AG04450 (cell line): Measurements from ENCODE around the gene MAN1B1. TPM values are rescaled to one million over a fixed set of nuclear protein-coding genes. Genes with fewer than 3 reads are reported as not detected.

Experiments used
- CTCF ChIA-PET: fragments of 300-600, 350-600 bp; formaldehyde crosslinking; extraction: SDS; loops from one replicate; lab custom pipeline; 2022; ENCODE audit warnings: antibody characterized with exemption, inconsistent platforms; lab: Charles Lee
- POLR2A ChIA-PET: fragments of 350-600 bp; formaldehyde crosslinking; extraction: SDS; loops from one replicate; lab custom pipeline; 2021; ENCODE audit warnings: antibody characterized with exemption, inconsistent platforms; lab: Yijun Ruan, JAX
- DNase-seq: peaks from one replicate; pipeline ENCODE4 v3.0.0-alpha.2; 2011; ENCODE audit warnings: low read depth, low spot score
- H3K27ac ChIP-seq: one replicate; pipeline ENCODE4 v1.5.1; 2012; ENCODE audit warnings: low read depth, low read length, control low read depth
- H3K27me3 ChIP-seq: one replicate; pipeline ENCODE4 v1.6.0; 2012; ENCODE audit warnings: low read length; ENCODE audit not compliant: control insufficient read depth, insufficient read depth
- H3K4me3 ChIP-seq: 2 replicates; pipeline ENCODE4 v1.5.1; 2011; ENCODE audit warnings: mild to moderate bottlenecking, low read depth, low read length, control low read depth
- H3K9me3 ChIP-seq: 2 replicates; pipeline ENCODE4 v1.5.1; 2012; ENCODE audit warnings: low read length; ENCODE audit not compliant: control insufficient read depth, insufficient read depth
- CTCF ChIP-seq: IDR thresholded peaks from 2 replicates; pipeline ENCODE4 v1.5.1; 2011; ENCODE audit warnings: low read depth, low read length, control low read depth, inconsistent platforms
- polyA plus RNA-seq: library from polyadenylated mRNA; depleted of rRNA; stranded (reverse); fragments of >200 nt; gene quantifications from 2 replicates; pipeline ENCODE4 v1.2.3, GENCODE V29; 2011; rRNA removed
- small RNA-seq: library from RNA; depleted of rRNA; stranded (forward); fragments of <200 nt; gene quantifications from one replicate; pipeline ENCODE3, GENCODE V24; 2012; ENCODE audit warnings: low read depth; ENCODE audit not compliant: insufficient read length

The MAN1B1 gene
- polyA plus RNA-seq, 1 experiment = 40.8 TPM

- no peak for DNase-seq
- ChIA-PET CTCF (no interaction called here), POLR2A (no interaction called here)
- Histone ChIP-seq H3K9me3 (peaks cover 14% of the 10 kb centered on the region; the same call in 1 of the 2 replicates), H3K27me3 (peaks cover 19% of the 10 kb centered on the region), H3K27ac (no peak overlapping the region), H3K4me3 (no peak overlapping the region)
- TF ChIP-seq CTCF = no peak
Observed at GRCh38 chr9:137152844-137153405, 66.1 kb downstream of the MAN1B1 start.

DNA sequence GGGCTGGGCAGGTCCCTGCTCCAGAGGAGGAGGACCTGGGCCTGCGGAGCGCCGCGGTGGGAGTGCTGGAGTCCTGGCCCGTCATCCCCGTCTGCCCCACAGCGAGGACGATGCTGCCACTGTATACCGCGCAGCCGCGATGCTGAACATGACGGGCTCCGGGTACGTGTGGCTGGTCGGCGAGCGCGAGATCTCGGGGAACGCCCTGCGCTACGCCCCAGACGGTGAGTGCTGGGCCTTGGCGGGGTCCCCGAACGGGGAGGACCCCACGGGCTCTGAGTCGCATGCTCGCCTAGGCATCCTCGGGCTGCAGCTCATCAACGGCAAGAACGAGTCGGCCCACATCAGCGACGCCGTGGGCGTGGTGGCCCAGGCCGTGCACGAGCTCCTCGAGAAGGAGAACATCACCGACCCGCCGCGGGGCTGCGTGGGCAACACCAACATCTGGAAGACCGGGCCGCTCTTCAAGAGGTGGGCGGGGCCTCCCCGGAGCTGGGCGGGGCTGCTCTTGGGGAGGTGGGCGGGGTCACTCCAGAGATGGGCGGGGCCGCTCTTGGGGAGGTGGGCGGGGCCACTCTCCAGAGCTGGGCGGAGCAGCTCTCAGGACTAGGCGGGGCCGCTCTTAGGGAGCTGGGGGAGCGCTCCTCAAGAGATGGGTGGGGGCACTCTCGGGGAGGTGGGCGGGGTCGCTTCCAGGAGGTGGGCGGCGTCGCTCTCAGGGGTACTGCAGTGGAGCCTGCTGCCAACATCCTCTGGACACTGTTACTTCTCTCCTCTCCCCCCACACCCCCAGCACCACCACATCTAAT is 70.0 kb downstream of the MAN1B1 start:
- POLR2A ChIA-PET = interaction anchor here (0.7 to 1.6 kb wide), 5 partner anchors 18 to 320 kb away, joined by 3 to 9 read pairs (median 5); partner anchors contain the start of genes ANAPC2, SSNA1 and TUBB4B
- no peak for DNase-seq
- Histone ChIP-seq H3K27me3 (peaks cover 27% of the 10 kb centered on the region), H3K9me3 (peaks cover 3% of the 10 kb centered on the region; the same call in 1 of the 2 replicates), H3K4me3 (peak overlapping the region; percentile 48), H3K27ac (no peak overlapping the region)
- TF ChIP-seq CTCF = no peak
- CTCF ChIA-PET = interaction anchor here (0.6 to 0.7 kb wide), 2 partner anchors 72 to 665 kb away, joined by 3 read pairs; no protein-coding TSS in a partner anchor

DNA sequence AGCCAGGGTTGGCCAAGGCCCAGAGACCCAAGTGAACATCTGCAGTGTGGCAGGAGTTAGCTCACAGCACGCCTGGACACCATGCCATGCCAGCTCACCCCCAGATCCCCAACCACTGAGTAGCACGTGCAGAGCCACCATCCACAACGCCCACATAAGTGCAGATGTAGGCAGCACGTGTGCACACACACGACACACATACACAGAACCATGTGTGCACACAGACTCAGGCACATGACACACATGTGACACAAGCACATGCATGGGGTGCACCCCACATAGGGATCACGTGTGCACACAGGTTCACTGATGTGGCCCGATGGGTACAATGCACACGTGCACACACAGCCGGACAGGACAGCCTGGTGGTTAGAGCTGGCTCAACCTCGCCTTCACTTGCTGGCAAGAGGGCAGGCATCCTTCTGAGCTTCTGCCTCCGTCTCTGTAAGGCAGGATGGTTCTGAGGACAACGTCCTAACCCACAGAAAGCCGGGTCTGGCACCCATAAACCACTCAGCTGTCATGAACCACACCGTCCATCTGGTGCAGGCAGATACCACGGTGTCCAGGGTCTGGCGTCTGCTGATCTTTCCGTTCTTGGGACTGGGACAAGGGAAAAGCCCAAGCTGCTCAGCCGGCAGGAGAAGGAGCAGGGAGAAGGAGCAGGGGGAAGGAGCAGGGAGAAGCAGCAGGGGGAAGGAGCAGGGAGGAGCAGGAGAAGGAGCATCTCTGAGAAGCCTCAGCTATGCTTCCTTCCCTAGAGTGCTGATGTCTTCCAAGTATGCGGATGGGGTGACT is 71.0 kb downstream of the MAN1B1 start:
- peaks cover 33% of the 10 kb centered on the region for H3K27me3 ChIP-seq
- ChIA-PET CTCF (no interaction called here), POLR2A (interaction anchor here (1.2 to 1.6 kb wide), 3 partner anchors 17 to 83 kb away, joined by 5 to 9 read pairs (median 7); partner anchors contain the start of genes ANAPC2, SSNA1 and TUBB4B)
- H3K27ac ChIP-seq = no peak overlapping the region
- no peak for DNase-seq
- H3K9me3 ChIP-seq = no peaks in the 10 kb centered on the region; the same call in 1 of the 2 replicates
- TF ChIP-seq CTCF = no peak
- no peak overlapping the region for H3K4me3 ChIP-seq

- no peak overlapping the region for H3K27ac ChIP-seq
- no peak for TF ChIP-seq CTCF
- DNase-seq = no peak
- H3K9me3 ChIP-seq = no peaks in the 10 kb centered on the region; the same call in 1 of the 2 replicates
- peaks cover 37% of the 10 kb centered on the region for H3K27me3 ChIP-seq
- CTCF ChIA-PET = no interaction called here
- no peak overlapping the region for H3K4me3 ChIP-seq
- POLR2A ChIA-PET = no interaction called here
Observed at GRCh38 chr9:137158625-137159024, 71.8 kb downstream of the MAN1B1 start.

Small RNAs within 50 kb of the gene (small RNA-seq; reads per million reads assigned to genes)
- not detected for gene RF00153

Other genes with a start within 250 kb of the MAN1B1 start
- 0.26 and 0.42 TPM in 2 replicates for gene AJM1, start 244.5 kb upstream of the MAN1B1 start, polyA plus RNA-seq
- 91.6 and 116 TPM in 2 replicates for gene PHPT1, start 237.6 kb upstream of the MAN1B1 start, polyA plus RNA-seq
- 0.63 and 0.86 TPM in 2 replicates for gene MAMDC4, start 234.6 kb upstream of the MAN1B1 start, polyA plus RNA-seq
- 445 and 453 TPM in 2 replicates for gene EDF1, start 220.7 kb upstream of the MAN1B1 start, polyA plus RNA-seq
- gene TRAF2, start 200.5 kb upstream of the MAN1B1 start, polyA plus RNA-seq = 6.1 and 6.9 TPM in 2 replicates
- 31.2 and 46.4 TPM in 2 replicates for gene FBXW5, start 142.2 kb upstream of the MAN1B1 start, polyA plus RNA-seq
- 0.41 TPM in 1 of 2 replicates, not detected in the other for gene C8G, start 141.7 kb upstream of the MAN1B1 start, polyA plus RNA-seq
- gene LCN12, start 134.7 kb upstream of the MAN1B1 start, polyA plus RNA-seq = not detected in 2 replicates
- 7.8 and 9.6 TPM in 2 replicates for gene PTGDS, start 109.5 kb upstream of the MAN1B1 start, polyA plus RNA-seq
- gene LCNL1, start 104.0 kb upstream of the MAN1B1 start, polyA plus RNA-seq = 1.5 TPM in 2 replicates
- 6.0 and 6.7 TPM in 2 replicates for gene PAXX, start 94.6 kb upstream of the MAN1B1 start, polyA plus RNA-seq
- 0.42 and 0.63 TPM in 2 replicates for gene CLIC3, start 90.4 kb upstream of the MAN1B1 start, polyA plus RNA-seq
- 4.7 and 8.8 TPM in 2 replicates for gene ABCA2, start 58.7 kb upstream of the MAN1B1 start, polyA plus RNA-seq
- not detected in 2 replicates for gene FUT7, start 54.9 kb upstream of the MAN1B1 start, polyA plus RNA-seq
- gene NPDC1, start 40.8 kb upstream of the MAN1B1 start, polyA plus RNA-seq = 8.9 and 16.5 TPM in 2 replicates
- not detected in 2 replicates for gene ENTPD2, start 32.9 kb upstream of the MAN1B1 start, polyA plus RNA-seq
- gene SAPCD2, start 16.4 kb upstream of the MAN1B1 start, polyA plus RNA-seq = 1.5 and 1.8 TPM in 2 replicates
- 5.1 and 6.3 TPM in 2 replicates for gene UAP1L1, start 9.5 kb upstream of the MAN1B1 start, polyA plus RNA-seq
- 30.6 and 52.6 TPM in 2 replicates for gene DPP7, start 27.7 kb downstream of the MAN1B1 start, polyA plus RNA-seq
- 0.04 TPM in 1 of 2 replicates, not detected in the other for gene GRIN1, start 52.2 kb downstream of the MAN1B1 start, polyA plus RNA-seq
- gene LRRC26, start 83.1 kb downstream of the MAN1B1 start, polyA plus RNA-seq = not detected in 2 replicates
- not detected in 2 replicates for gene TMEM210, start 85.1 kb downstream of the MAN1B1 start, polyA plus RNA-seq
- 12.1 and 14.6 TPM in 2 replicates for gene ANAPC2, start 101.6 kb downstream of the MAN1B1 start, polyA plus RNA-seq
- 35.0 and 46.9 TPM in 2 replicates for gene SSNA1, start 101.7 kb downstream of the MAN1B1 start, polyA plus RNA-seq
- 2.8 and 3.8 TPM in 2 replicates for gene TPRN, start 113.8 kb downstream of the MAN1B1 start, polyA plus RNA-seq
- 44.2 and 50.2 TPM in 2 replicates for gene TMEM203, start 118.7 kb downstream of the MAN1B1 start, polyA plus RNA-seq
- 2.8 and 3.8 TPM in 2 replicates for gene NDOR1, start 118.7 kb downstream of the MAN1B1 start, polyA plus RNA-seq
- 0.17 and 0.45 TPM in 2 replicates for gene RNF208, start 135.3 kb downstream of the MAN1B1 start, polyA plus RNA-seq
- gene CYSRT1, start 138.2 kb downstream of the MAN1B1 start, polyA plus RNA-seq = 0.27 and 0.56 TPM in 2 replicates
- not detected in 2 replicates for gene RNF224, start 140.5 kb downstream of the MAN1B1 start, polyA plus RNA-seq
- gene SLC34A3, start 143.9 kb downstream of the MAN1B1 start, polyA plus RNA-seq = not detected in 2 replicates
- 223 and 262 TPM in 2 replicates for gene TUBB4B, start 154.3 kb downstream of the MAN1B1 start, polyA plus RNA-seq
- not detected in 2 replicates for gene STPG3, start 164.3 kb downstream of the MAN1B1 start, polyA plus RNA-seq
- gene NELFB, start 168.3 kb downstream of the MAN1B1 start, polyA plus RNA-seq = 27.1 and 38.7 TPM in 2 replicates
- gene TOR4A, start 190.7 kb downstream of the MAN1B1 start, polyA plus RNA-seq = 14.1 and 18.7 TPM in 2 replicates
- 0.17 and 0.22 TPM in 2 replicates for gene NRARP, start 215.3 kb downstream of the MAN1B1 start, polyA plus RNA-seq